HG03159 (cell line): ENCODE data around the gene CRB1.

Source experiments
- ATAC-seq: cut with Tn5 transposase; IDR thresholded peaks from one replicate; pipeline ENCODE4 v1.9.1; 2021; ENCODE audit warnings: mild to moderate bottlenecking, moderate library complexity; ENCODE audit not compliant: unreplicated experiment

CRB1 gene

DNA sequence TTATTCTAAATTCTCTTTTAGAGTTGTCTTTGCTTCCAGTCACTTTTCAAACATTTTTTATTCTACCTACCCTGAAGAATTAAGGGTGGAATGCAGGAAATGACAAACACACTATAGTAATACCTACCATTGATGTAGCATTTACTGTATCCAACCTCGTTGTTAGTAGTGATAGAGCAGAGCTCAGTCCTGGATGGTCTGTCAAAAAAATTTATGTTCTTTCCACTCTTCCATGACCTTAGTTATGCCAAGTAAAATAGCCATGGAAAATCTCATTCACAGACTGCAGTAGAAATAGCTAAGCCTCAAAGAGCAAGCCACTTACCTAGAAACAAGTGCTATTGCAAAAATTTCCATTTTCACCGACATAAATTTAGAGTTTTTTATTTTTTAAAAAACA, 74.6 kb downstream of the CRB1 start:
- no peak for ATAC-seq

DNA sequence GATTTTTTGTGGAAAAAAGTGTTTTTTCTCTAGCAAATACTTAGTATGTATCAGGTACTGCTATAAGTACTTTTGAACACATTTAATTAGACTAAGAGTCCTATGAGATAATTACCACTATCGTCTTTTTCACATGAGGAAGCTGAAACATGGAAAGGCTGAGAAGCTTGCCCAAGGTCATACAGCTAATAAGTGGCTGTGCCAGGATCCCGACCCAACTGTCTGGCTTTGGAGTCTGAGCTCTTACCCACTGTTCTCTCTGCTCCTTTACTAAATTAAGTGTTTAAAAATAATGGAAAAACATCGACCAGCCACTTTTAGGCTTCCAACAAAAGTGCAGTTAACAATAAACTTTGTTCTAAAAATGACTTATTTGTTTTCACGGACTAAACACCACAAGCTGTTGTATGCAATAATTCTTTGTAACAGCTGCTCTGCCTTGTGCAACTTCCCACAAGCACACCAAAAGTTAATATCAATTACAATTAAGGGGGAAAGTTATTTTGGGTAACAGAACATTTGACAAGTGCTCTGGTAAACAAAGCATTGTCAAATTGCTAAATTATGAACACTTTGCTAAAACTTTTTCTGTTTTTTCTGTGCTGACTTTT, 75.7 kb downstream of the CRB1 start:
- no peak for ATAC-seq

GRCh38 chr1:197351821-197352440, 83.9 kb downstream of the CRB1 start:
- no peak for ATAC-seq

GRCh38 chr1:197355248-197355995, 87.4 kb downstream of the CRB1 start:
- ATAC-seq = no peak

- ATAC-seq = peak; percentile 73
These were observed 88.9 kb downstream of the CRB1 start for GRCh38 chr1:197356723-197357533.

DNA sequence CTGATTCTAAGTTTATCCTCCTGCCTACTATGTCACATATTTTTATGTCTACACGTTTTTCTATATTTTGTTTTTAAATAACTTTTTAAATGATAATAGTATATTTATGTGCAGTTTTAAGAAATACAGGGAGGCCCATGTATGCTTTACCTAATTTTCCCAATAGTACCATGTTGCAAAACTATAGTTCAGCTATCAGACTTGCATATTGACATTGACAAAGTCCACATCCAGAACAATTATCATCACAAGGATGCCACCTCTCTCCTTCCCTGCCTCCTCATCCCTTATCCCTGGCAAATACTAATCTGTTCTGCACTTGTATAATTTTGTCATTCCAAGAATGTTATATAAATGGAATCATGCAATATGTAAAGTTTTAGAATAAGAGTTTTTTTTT, 90.9 kb downstream of the CRB1 start:
- no peak for ATAC-seq

DNA sequence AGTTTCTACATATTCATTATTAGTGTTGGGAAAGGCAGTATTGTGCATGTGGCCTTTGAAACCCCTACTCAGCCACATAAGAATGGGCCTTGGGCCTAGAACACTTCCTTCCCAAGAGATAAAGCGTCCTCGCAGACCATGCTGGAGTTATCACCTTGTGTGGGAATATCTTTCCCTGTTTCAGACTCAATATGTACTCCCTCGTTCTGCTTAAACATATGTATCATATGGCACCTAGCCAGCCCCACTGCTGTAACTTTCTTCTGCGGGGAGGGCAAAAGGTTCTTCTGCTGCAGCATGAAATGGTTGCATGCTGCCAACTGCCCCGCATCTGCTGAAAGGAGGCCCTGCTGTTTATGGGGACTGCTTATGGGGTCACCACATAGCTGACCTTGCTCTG, 92.0 kb downstream of the CRB1 start:
- ATAC-seq = no peak

- no peak for ATAC-seq
These were observed 94.8 kb downstream of the CRB1 start for GRCh38 chr1:197362871-197363270.

DNA sequence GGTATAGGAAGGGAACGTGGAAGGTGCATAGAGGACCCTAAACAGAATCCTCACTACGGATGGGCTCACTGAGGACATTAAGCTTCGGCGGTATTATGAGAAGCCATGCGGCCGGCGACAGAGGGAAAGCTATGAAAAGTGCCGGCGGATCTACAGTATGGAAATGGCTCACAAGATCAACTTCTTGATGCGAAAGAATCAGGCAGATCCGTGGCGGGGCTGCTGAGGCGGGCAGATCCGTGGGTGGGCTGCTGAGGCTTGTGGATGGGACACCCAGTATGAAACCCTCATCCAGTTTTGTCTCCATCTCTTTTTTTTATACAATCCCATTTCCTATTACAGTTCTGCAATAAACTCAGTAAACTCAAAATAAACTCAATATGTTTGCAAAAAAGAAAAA, 95.8 kb downstream of the CRB1 start:
- ATAC-seq = no peak

DNA sequence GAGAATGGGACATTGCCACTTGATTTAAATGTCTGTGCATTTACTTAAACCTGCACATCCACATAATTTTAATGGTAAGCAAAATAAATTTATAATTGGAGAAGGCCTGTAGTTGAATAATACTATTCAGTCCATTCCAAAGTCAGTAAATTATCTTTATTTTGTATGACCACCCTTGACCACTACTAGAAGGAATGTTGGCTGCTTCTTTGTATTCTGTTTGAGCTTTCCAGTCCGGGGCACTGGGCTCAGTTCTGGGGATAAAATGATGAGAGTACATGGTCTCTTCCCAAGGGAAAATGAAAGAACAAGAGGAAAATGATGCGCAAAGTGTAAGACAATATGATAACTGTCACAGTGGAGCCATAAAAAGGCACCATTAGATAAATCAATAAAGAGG, 98.9 kb downstream of the CRB1 start:
- ATAC-seq = no peak

DNA sequence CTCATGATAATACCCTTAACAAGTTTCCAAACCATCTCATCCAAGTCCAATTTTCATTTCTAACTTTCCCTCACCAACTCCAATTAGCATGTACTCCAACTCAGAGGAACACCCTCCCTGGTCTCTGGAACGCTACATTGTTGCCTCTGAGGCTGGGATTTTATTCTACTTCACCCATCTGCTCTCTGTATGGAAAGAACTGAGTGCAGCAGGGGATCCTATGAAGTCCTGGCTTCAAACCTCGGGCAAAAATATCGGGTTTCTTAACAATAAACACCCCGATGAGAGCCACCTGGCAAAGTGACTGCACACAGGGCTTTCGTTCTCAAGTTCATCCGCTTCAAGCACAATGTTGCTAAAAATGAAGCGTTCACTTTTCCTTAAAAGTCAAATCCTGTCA, 99.6 kb downstream of the CRB1 start:
- ATAC-seq = no peak

- no peak for ATAC-seq
These were observed 106.4 kb downstream of the CRB1 start for GRCh38 chr1:197374428-197374827.

DNA sequence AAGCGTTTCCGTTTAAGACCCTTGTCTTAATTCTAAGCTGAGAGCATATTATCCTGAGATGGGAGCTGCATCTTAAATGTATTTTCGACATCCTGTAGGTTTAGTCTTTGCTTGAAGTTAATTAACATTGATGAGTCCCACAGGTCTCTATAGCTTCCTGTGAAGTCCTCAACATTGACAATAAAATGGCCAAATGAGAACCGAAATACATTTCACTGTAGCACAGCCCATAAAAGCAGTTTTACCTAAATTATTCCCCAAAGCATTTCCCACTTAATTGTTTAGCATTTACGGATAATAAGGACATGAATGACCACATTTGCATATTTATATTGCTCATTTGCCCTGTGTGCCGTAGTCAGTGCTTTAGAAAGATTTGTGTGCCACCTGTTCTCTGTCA, 116.4 kb downstream of the CRB1 start:
- no peak for ATAC-seq

DNA sequence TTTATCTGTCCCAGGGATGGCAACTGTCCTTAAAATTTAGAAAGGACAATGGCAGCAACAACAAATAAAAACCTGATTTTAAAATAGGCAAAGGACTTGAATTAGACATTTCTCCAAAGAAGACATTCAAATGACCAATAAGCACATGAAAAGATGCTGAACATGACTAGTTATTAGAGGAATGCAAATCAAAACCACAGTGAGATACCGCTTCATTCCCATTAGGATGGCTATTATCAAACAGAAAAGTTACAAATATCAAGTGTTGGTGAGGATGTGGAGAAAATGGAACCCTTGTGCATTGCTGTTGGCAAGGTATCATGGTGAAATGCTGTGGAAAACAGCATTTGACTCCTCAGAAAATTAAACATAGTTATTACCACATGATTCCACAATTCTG, 120.7 kb downstream of the CRB1 start:
- no peak for ATAC-seq

GRCh38 chr1:197390856-197391255, 122.8 kb downstream of the CRB1 start:
- no peak for ATAC-seq

DNA sequence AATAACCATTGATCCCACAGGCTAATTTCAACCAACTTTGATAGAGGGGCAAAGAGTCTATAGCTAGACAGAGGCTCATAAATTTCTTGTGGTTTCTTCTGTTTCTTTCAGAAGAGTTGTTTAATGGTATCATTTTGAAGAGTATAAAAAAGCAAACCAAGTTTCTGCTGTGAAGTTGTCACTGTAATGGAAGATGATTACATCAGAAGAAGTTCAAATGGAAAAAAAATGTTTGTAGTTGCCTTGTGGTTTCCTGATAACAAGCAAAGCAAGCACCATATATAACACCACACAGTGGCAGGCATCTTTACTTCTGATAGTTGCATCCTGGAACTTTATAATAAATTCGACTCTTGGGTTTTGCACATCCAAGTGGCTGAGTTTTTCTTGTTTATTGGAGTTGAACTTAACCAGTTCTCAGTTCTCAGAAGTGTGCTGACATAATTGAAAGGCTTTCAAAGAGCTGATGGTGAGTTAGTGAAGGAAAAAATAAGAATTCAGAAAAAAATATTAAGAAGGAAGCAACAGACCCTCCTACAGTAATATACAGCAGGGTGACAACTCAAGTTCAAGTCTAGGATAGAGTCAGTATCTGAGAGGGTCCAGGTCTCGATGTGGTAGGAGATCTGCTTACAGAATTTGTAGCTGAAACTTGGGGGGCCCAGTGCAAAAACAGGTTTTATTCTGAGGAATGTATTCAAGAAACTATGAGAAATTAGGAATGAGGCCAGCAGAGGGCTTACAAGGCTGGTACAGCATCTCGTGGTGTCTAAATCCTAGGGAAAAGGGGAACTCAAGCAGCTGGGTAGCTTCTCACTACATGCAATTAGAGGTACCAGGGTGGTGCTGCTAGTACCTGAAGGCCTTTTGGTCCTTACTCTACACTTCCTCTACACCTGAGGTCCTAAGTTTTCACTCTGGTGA, 123.5 kb downstream of the CRB1 start:
- no peak for ATAC-seq

DNA sequence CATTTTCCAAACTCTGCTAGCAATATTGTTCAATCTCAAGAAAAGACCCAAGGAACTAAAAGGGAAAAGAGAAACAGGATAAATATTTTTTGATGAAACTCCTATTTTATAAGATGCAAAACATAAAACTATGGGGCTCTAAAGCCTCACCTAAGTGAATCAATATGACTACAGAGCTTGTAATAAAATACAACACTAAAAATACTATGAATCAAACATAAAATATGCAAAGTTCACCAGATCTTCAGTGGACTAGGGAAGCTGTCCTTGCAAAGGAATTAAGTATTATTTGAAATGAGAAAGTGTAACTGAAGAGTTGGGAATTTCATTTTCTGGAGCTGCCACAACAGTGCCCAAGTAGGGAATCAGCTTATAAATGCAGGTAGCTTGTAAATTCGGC, 124.5 kb downstream of the CRB1 start:
- no peak for ATAC-seq

DNA sequence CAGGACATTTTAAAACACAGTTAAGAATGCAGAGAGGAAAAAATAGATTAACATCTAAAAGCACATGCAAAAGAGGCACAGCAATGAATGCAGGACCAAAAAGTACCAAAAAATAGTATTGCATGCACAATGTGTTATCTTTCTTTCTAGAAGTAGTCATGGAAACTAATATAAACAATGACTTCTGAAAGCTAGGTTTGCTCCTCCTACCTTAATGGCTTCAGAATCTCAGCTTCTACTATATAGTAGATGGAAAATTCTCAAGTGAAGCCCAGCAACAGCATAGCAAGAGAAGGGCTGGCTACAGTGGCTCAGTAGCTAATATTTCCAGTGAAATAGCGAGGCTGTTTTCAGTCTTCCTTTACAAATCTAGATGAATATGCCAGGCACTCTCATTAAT, 125.1 kb downstream of the CRB1 start:
- ATAC-seq = no peak

- ATAC-seq = no peak
These were observed 125.7 kb downstream of the CRB1 start for GRCh38 chr1:197393772-197394171.

DNA sequence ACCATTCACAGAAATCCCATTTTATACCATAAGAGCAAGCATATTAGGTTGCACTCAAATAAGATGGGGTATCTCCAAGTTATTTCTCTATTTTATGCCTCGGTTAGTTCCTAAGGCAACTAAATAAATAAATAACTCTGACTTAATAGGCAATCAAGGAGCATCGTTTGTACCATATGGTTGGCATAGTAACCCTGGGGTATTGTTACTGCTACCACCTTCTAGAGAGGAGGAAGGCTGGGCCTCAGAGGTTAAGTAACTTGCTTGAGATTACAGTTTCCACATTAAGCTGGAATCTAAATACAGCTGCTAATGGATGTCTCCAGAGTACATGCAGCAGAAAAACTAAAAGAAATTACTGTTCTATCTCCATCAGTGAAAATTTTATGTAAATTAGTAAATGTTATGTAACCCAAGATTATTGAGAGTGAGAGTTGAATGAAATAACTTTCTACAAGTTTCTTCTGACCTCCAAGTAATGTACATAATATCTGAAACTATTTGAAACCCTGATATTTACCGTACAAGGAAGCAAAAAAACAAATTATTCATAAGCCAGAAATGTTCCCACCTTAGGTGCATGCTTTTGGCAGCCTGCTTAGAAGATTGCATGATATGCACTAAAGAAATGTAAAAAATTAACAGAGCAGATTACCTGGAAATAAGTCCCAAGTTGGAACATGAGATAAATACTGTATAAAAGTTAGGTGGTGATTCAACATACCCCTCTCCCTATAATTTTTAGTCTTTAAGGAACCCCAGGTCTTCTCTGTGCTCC, 127.0 kb downstream of the CRB1 start:
- no peak for ATAC-seq
